HUES6 (cell line): Measurements from ENCODE around the gene SUPT3H.

Source experiments
- H3K27ac ChIP-seq: 2 replicates; pipeline ENCODE4 v1.7.0; 2013; ENCODE audit warnings: low read depth, mild to moderate bottlenecking, low read length, inconsistent platforms
- H3K27me3 ChIP-seq: 2 replicates; pipeline ENCODE4 v1.6.1; 2013; ENCODE audit warnings: low read length; ENCODE audit not compliant: control insufficient read depth, insufficient read depth
- H3K36me3 ChIP-seq: 2 replicates; pipeline ENCODE4 v1.6.1; 2013; ENCODE audit warnings: low read length; ENCODE audit not compliant: control insufficient read depth, insufficient read depth
- H3K4me1 ChIP-seq: 2 replicates; pipeline ENCODE4 v1.6.1; 2013; ENCODE audit warnings: low read length; ENCODE audit not compliant: control insufficient read depth, insufficient read depth
- H3K4me3 ChIP-seq: 2 replicates; pipeline ENCODE4 v1.5.1; 2013; ENCODE audit warnings: low read depth, low read length
- H3K9ac ChIP-seq: one replicate; pipeline ENCODE4 v1.6.1; 2013; ENCODE audit warnings: mild to moderate bottlenecking, low read length
- H3K9me3 ChIP-seq: 2 replicates; pipeline ENCODE4 v1.6.1; 2013; ENCODE audit warnings: low read depth, low read length; ENCODE audit not compliant: control insufficient read depth, insufficient read depth

SUPT3H gene

GRCh38 chr6:45253453-45253852, 124.3 kb downstream of the SUPT3H start:
- H3K9me3 ChIP-seq: no peaks in the 10 kb centered on the region
- no peak overlapping the region for H3K4me3 ChIP-seq
- H3K9ac ChIP-seq: no peak overlapping the region
- H3K27me3 ChIP-seq: no peaks in the 10 kb centered on the region
- no peaks in the 10 kb centered on the region for H3K36me3 ChIP-seq
- peaks cover 3% of the 10 kb centered on the region; the same call in 1 of the 2 replicates for H3K4me1 ChIP-seq
- H3K27ac ChIP-seq: no peak overlapping the region

GRCh38 chr6:45231660-45232059, 146.1 kb downstream of the SUPT3H start:
- Histone ChIP-seq H3K36me3 (no peaks in the 10 kb centered on the region), H3K27me3 (no peaks in the 10 kb centered on the region), H3K9me3 (peaks cover 7% of the 10 kb centered on the region; the same call in 1 of the 2 replicates), H3K4me3 (no peak overlapping the region), H3K9ac (no peak overlapping the region), H3K27ac (no peak overlapping the region), H3K4me1 (no peaks in the 10 kb centered on the region)

- no peaks in the 10 kb centered on the region for H3K4me1 ChIP-seq
- no peak overlapping the region for H3K9ac ChIP-seq
- peaks cover 7% of the 10 kb centered on the region; the same call in 1 of the 2 replicates for H3K9me3 ChIP-seq
- no peak overlapping the region for H3K4me3 ChIP-seq
- no peak overlapping the region for H3K27ac ChIP-seq
- no peaks in the 10 kb centered on the region for H3K27me3 ChIP-seq
- no peaks in the 10 kb centered on the region for H3K36me3 ChIP-seq
Observed at GRCh38 chr6:45229416-45229815, 148.3 kb downstream of the SUPT3H start.

- H3K4me3 ChIP-seq: no peak overlapping the region
- H3K9me3 ChIP-seq: no peaks in the 10 kb centered on the region
- no peaks in the 10 kb centered on the region for H3K27me3 ChIP-seq
- H3K9ac ChIP-seq: no peak overlapping the region
- no peaks in the 10 kb centered on the region for H3K4me1 ChIP-seq
- no peaks in the 10 kb centered on the region for H3K36me3 ChIP-seq
- H3K27ac ChIP-seq: no peak overlapping the region
Observed at GRCh38 chr6:45226081-45226480, 151.7 kb downstream of the SUPT3H start.

- Histone ChIP-seq H3K27me3 (no peaks in the 10 kb centered on the region), H3K9me3 (no peaks in the 10 kb centered on the region), H3K4me3 (no peak overlapping the region), H3K36me3 (no peaks in the 10 kb centered on the region), H3K4me1 (no peaks in the 10 kb centered on the region), H3K9ac (no peak overlapping the region), H3K27ac (no peak overlapping the region)
Observed at GRCh38 chr6:45222380-45222779, 155.4 kb downstream of the SUPT3H start.

- Histone ChIP-seq H3K4me1 (peaks cover 12% of the 10 kb centered on the region), H3K9me3 (0 out of 2 replicates have a peak, but pooled peaks cover 7% of the 10 kb centered on the region), H3K9ac (no peak overlapping the region), H3K27me3 (no peaks in the 10 kb centered on the region), H3K4me3 (no peak overlapping the region), H3K36me3 (no peaks in the 10 kb centered on the region), H3K27ac (no peak overlapping the region)
Observed at GRCh38 chr6:45215759-45216158, 162.0 kb downstream of the SUPT3H start.

GRCh38 chr6:45212976-45213375, 164.8 kb downstream of the SUPT3H start:
- Histone ChIP-seq H3K9me3 (peaks cover 28% of the 10 kb centered on the region), H3K9ac (no peak overlapping the region), H3K36me3 (no peaks in the 10 kb centered on the region), H3K27ac (no peak overlapping the region), H3K4me1 (peaks cover 12% of the 10 kb centered on the region), H3K27me3 (no peaks in the 10 kb centered on the region), H3K4me3 (no peak overlapping the region)

GRCh38 chr6:45209762-45210161, 168.0 kb downstream of the SUPT3H start:
- Histone ChIP-seq H3K4me1 (peaks cover 12% of the 10 kb centered on the region), H3K27me3 (no peaks in the 10 kb centered on the region), H3K4me3 (no peak overlapping the region), H3K9me3 (peaks cover 22% of the 10 kb centered on the region), H3K36me3 (no peaks in the 10 kb centered on the region), H3K27ac (no peak overlapping the region), H3K9ac (no peak overlapping the region)

GRCh38 chr6:45206793-45207492, 170.8 kb downstream of the SUPT3H start:
- peaks cover 22% of the 10 kb centered on the region for H3K9me3 ChIP-seq
- H3K4me3 ChIP-seq: no peak overlapping the region
- no peaks in the 10 kb centered on the region for H3K4me1 ChIP-seq
- no peaks in the 10 kb centered on the region for H3K27me3 ChIP-seq
- no peak overlapping the region for H3K27ac ChIP-seq
- H3K36me3 ChIP-seq: no peaks in the 10 kb centered on the region
- H3K9ac ChIP-seq: no peak overlapping the region

- no peaks in the 10 kb centered on the region for H3K4me1 ChIP-seq
- H3K27ac ChIP-seq: no peak overlapping the region
- H3K9ac ChIP-seq: no peak overlapping the region
- no peaks in the 10 kb centered on the region for H3K9me3 ChIP-seq
- no peaks in the 10 kb centered on the region for H3K36me3 ChIP-seq
- no peaks in the 10 kb centered on the region for H3K27me3 ChIP-seq
- H3K4me3 ChIP-seq: no peak overlapping the region
Observed at GRCh38 chr6:45201484-45201883, 176.2 kb downstream of the SUPT3H start.

- Histone ChIP-seq H3K27ac (no peak overlapping the region), H3K4me1 (no peaks in the 10 kb centered on the region), H3K9ac (no peak overlapping the region), H3K36me3 (no peaks in the 10 kb centered on the region), H3K9me3 (no peaks in the 10 kb centered on the region), H3K27me3 (no peaks in the 10 kb centered on the region), H3K4me3 (no peak overlapping the region)
Observed at GRCh38 chr6:45200510-45200909, 177.2 kb downstream of the SUPT3H start.
